Measurements from ENCODE around the gene TNPO1. TPM values are rescaled to one million over a fixed set of nuclear protein-coding genes. Genes with fewer than 3 reads are reported as not detected.

The TNPO1 gene
- total RNA-seq, 1 experiment from 2014 or later: 201 TPM

DNA sequence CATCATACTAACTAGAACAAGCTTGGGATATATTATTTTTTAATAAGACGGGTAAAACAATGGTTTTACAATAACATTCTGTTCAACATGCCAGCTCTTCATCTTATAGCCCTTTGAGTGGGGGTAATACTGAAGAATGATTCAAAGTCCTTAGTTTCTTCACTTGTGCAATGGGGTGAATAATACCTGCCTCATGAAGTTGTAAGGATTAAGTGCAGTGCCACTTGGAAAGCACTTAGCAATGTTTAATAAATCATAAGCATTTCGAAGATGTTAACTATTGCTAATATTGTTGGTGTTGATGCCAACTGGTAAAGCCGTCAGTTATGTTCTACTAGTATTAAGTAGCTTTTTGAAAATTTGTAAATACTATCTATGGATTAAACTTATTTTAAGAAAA is 38.0 kb downstream of the TNPO1 start:
- H3K27ac ChIP-seq (ENCODE audit: low read depth, low read length, poor library complexity, severe bottlenecking): no peak overlapping the region
- TF ChIP-seq, protein P1, sequence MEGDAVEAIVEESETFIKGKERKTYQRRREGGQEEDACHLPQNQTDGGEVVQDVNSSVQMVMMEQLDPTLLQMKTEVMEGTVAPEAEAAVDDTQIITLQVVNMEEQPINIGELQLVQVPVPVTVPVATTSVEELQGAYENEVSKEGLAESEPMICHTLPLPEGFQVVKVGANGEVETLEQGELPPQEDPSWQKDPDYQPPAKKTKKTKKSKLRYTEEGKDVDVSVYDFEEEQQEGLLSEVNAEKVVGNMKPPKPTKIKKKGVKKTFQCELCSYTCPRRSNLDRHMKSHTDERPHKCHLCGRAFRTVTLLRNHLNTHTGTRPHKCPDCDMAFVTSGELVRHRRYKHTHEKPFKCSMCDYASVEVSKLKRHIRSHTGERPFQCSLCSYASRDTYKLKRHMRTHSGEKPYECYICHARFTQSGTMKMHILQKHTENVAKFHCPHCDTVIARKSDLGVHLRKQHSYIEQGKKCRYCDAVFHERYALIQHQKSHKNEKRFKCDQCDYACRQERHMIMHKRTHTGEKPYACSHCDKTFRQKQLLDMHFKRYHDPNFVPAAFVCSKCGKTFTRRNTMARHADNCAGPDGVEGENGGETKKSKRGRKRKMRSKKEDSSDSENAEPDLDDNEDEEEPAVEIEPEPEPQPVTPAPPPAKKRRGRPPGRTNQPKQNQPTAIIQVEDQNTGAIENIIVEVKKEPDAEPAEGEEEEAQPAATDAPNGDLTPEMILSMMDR (conservative IDR thresholded peaks at IDR 0.05; ENCODE audit: low read depth, low read length): no peak
- no peak for TF ChIP-seq EZH2 (IDR thresholded peaks at IDR 0.05; ENCODE audit: borderline replicate concordance, low read depth, low read length, poor library complexity, severe bottlenecking)
- BruUV-seq (replicated peaks): no TSS peak
- no peak for DNase-seq (ENCODE audit: low spot score)
- H3K9me3 ChIP-seq (ENCODE audit: low read depth, low read length, poor library complexity, severe bottlenecking): no peaks in the 10 kb centered on the region
- POLR2A ChIA-PET (ENCODE audit: low non-redundant PET): no interaction called here
- intact Hi-C loops (cut with micrococcal nuclease; ENCODE audit: unreplicated experiment): no loop called here
- peaks cover 65% of the 10 kb centered on the region for H3K36me3 ChIP-seq (ENCODE audit: insufficient read depth, low read length, poor library complexity, severe bottlenecking)
- CTCF ChIA-PET: no interaction called here
- H3K4me3 ChIP-seq (ENCODE audit: low read depth, low read length, poor library complexity, severe bottlenecking): no peak overlapping the region
- H3K4me1 ChIP-seq (ENCODE audit: insufficient read depth, low read length, poor library complexity, severe bottlenecking): peaks cover 33% of the 10 kb centered on the region
- H3K27me3 ChIP-seq (replicated peaks; ENCODE audit: insufficient read depth, low read depth, low read length, poor library complexity): no peaks in the 10 kb centered on the region

DNA sequence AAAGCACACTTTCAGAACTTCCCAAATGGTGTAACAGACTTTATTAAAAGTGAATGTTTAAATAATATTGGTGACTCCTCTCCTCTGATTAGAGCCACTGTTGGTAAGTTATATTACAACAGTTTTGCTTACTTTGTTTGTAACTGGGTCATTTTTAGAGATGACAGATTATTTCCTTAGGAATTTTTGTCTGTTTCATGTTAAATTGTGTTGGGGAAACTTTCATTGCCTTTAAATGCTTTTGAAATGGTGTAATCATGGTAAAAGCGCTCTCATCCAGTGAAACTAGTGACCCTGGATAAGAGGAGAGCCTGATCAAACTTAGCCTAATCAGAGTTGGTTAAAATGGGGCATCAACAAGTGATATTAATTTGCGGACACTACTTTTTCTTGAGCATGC is 39.4 kb downstream of the TNPO1 start:
- H3K36me3 ChIP-seq (ENCODE audit: insufficient read depth, low read length, poor library complexity, severe bottlenecking): peaks cover 79% of the 10 kb centered on the region

DNA sequence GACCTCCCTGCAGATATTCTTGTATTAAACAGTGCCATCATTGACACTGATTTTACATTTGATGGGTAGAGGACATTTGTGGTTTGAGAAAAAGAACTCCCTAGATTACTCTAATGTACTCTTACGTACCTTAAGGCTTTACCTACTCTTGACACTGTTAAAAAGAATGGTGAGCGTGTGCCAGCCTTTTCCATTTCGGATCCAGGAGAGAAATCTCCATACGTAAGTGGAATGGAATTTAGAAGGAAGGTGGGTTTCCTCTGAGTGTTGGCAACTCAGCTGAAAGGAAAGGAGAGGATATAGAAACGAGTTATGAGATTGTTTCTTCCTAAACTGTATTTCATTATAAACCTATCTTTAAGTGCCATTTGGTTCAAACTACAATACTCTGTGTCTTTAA is 40.9 kb downstream of the TNPO1 start:
- Histone ChIP-seq H3K27me3 (replicated peaks; ENCODE audit: insufficient read depth, low read depth, low read length, poor library complexity) (no peaks in the 10 kb centered on the region), H3K27ac (ENCODE audit: low read depth, low read length, poor library complexity, severe bottlenecking) (no peak overlapping the region), H3K36me3 (ENCODE audit: insufficient read depth, low read length, poor library complexity, severe bottlenecking) (peaks cover 80% of the 10 kb centered on the region), H3K4me3 (ENCODE audit: low read depth, low read length, poor library complexity, severe bottlenecking) (no peak overlapping the region), H3K9me3 (ENCODE audit: low read depth, low read length, poor library complexity, severe bottlenecking) (no peaks in the 10 kb centered on the region), H3K4me1 (ENCODE audit: insufficient read depth, low read length, poor library complexity, severe bottlenecking) (peaks cover 22% of the 10 kb centered on the region)
- no TSS peak for BruUV-seq (replicated peaks)
- ChIA-PET CTCF (no interaction called here), POLR2A (ENCODE audit: low non-redundant PET) (no interaction called here)
- intact Hi-C loops (cut with micrococcal nuclease; ENCODE audit: unreplicated experiment): no loop called here
- DNase-seq (ENCODE audit: low spot score): no peak
- no peak for TF ChIP-seq EZH2 (IDR thresholded peaks at IDR 0.05; ENCODE audit: borderline replicate concordance, low read depth, low read length, poor library complexity, severe bottlenecking)
- TF ChIP-seq, protein P1 (conservative IDR thresholded peaks at IDR 0.05; ENCODE audit: low read depth, low read length): no peak

More for the DNA sequence above, 39.4 kb downstream of the TNPO1 start:
- no peak overlapping the region for H3K27ac ChIP-seq (ENCODE audit: low read depth, low read length, poor library complexity, severe bottlenecking)
- POLR2A ChIA-PET (ENCODE audit: low non-redundant PET): no interaction called here
- intact Hi-C loops (cut with micrococcal nuclease; ENCODE audit: unreplicated experiment): no loop called here
- CTCF ChIA-PET: no interaction called here
- H3K9me3 ChIP-seq (ENCODE audit: low read depth, low read length, poor library complexity, severe bottlenecking): no peaks in the 10 kb centered on the region
- TF ChIP-seq, protein P1 (conservative IDR thresholded peaks at IDR 0.05; ENCODE audit: low read depth, low read length): no peak
- no peak for TF ChIP-seq EZH2 (IDR thresholded peaks at IDR 0.05; ENCODE audit: borderline replicate concordance, low read depth, low read length, poor library complexity, severe bottlenecking)
- BruUV-seq (replicated peaks): no TSS peak
- peaks cover 38% of the 10 kb centered on the region for H3K4me1 ChIP-seq (ENCODE audit: insufficient read depth, low read length, poor library complexity, severe bottlenecking)
- no peak for DNase-seq (ENCODE audit: low spot score)
- H3K27me3 ChIP-seq (replicated peaks; ENCODE audit: insufficient read depth, low read depth, low read length, poor library complexity): no peaks in the 10 kb centered on the region
- H3K4me3 ChIP-seq (ENCODE audit: low read depth, low read length, poor library complexity, severe bottlenecking): no peak overlapping the region
